Measurements from ENCODE around the gene ADCK1.
"Not testable (repeated sequence)": the region's sequence is repeated elsewhere in the genome, so short reads cannot be mapped to it uniquely, and the experiment has no call there.

ADCK1 gene

GRCh38 chr14:77931441-77931840, 131.5 kb downstream of the ADCK1 start:
- DNase-seq (ENCODE audit: insufficient read length) (no peak), FAIRE-seq (no peak)
- TF ChIP-seq POLR2AphosphoS5 (IDR thresholded peaks at IDR 0.05; ENCODE audit: low read depth, low read length) (no peak), POLR2A (IDR thresholded peaks at IDR 0.05; ENCODE audit: low read depth, low read length) (no peak), TAF1 (IDR thresholded peaks at IDR 0.05; ENCODE audit: borderline replicate concordance, low read depth, low read length) (no peak)

GRCh38 chr14:77936138-77936639, 136.3 kb downstream of the ADCK1 start:
- DNase-seq (ENCODE audit: insufficient read length) (no peak), FAIRE-seq (no peak)
- TF ChIP-seq POLR2AphosphoS5 (IDR thresholded peaks at IDR 0.05; ENCODE audit: low read depth, low read length) (no peak), TAF1 (IDR thresholded peaks at IDR 0.05; ENCODE audit: borderline replicate concordance, low read depth, low read length) (no peak), POLR2A (IDR thresholded peaks at IDR 0.05; ENCODE audit: low read depth, low read length) (no peak)

DNA sequence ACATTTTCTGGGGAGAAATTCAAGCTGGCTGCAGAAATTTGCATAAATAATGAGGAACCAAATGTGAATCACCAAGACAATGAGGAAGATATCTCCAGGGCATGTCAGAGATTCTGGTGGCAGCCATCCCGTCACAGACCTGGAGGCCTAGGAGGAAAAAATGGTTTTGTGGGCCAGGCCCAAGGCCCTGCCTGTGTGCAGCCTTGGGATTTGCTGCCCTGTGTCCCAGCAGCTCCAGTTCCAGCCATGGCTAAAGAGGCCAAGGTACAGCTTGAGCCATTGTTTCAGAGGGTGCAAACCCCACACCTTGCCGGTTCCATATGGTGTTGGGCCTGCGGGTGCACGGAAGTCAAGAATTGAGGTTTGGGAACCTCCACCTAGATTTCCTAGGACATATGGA, 147.5 kb downstream of the ADCK1 start:
- TF ChIP-seq TAF1 (IDR thresholded peaks at IDR 0.05; ENCODE audit: borderline replicate concordance, low read depth, low read length), result no peak
- no peak for TF ChIP-seq POLR2AphosphoS5 (IDR thresholded peaks at IDR 0.05; ENCODE audit: low read depth, low read length)
- no peak for TF ChIP-seq POLR2A (IDR thresholded peaks at IDR 0.05; ENCODE audit: low read depth, low read length)
- FAIRE-seq (no peak), DNase-seq (ENCODE audit: insufficient read length) (no peak)

- no peak for DNase-seq (ENCODE audit: insufficient read length)
- no peak for FAIRE-seq
- no peak for TF ChIP-seq TAF1 (IDR thresholded peaks at IDR 0.05; ENCODE audit: borderline replicate concordance, low read depth, low read length)
- TF ChIP-seq POLR2AphosphoS5 (IDR thresholded peaks at IDR 0.05; ENCODE audit: low read depth, low read length), result no peak
- TF ChIP-seq POLR2A (IDR thresholded peaks at IDR 0.05; ENCODE audit: low read depth, low read length), result no peak
Observed at GRCh38 chr14:77950371-77951063, 150.6 kb downstream of the ADCK1 start.

DNA sequence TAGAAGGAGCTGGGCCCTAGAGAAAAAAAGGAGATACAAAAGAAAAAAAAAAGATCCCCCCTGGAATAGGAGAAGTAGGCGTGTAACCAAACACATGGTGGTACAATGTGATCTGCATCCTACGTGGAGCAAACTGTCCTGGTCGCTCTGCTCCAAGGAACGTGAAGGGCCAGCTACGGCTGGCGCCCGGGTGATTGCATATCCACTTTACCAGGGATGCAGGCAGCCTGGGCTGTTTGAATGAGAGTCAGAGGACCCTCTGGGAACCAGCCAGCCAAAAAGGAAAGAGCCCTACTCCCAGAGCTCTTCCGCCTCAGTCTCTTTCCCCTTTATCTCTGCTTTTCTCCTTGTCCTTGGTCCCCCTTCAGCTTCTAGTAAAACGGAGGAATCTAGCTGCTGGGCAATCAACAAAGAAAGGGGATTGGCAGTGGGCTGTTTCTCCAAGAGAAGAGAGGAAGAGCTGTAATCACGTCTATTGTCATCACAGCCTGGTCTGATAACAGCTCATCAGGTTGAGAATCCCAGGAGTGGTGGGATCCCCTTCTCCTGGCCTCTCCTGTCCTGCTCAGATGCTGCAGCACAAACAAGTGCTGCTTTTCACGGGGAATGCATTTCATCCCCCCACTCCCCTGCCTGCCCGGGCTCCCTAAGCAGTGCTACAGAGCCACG, 156.0 kb downstream of the ADCK1 start:
- FAIRE-seq, result no peak
- DNase-seq (ENCODE audit: insufficient read length), result no peak
- no peak for TF ChIP-seq POLR2AphosphoS5 (IDR thresholded peaks at IDR 0.05; ENCODE audit: low read depth, low read length)
- TF ChIP-seq TAF1 (IDR thresholded peaks at IDR 0.05; ENCODE audit: borderline replicate concordance, low read depth, low read length), result no peak
- TF ChIP-seq POLR2A (IDR thresholded peaks at IDR 0.05; ENCODE audit: low read depth, low read length), result no peak

- not testable (repeated sequence) for FAIRE-seq
Observed at GRCh38 chr14:77959686-77960085, 159.8 kb downstream of the ADCK1 start.

GRCh38 chr14:77961847-77962580, 162.1 kb downstream of the ADCK1 start:
- FAIRE-seq (no peak), DNase-seq (ENCODE audit: insufficient read length) (no peak)
- no peak for TF ChIP-seq POLR2A (IDR thresholded peaks at IDR 0.05; ENCODE audit: low read depth, low read length)
- TF ChIP-seq TAF1 (IDR thresholded peaks at IDR 0.05; ENCODE audit: borderline replicate concordance, low read depth, low read length), result no peak
- no peak for TF ChIP-seq POLR2AphosphoS5 (IDR thresholded peaks at IDR 0.05; ENCODE audit: low read depth, low read length)

More at GRCh38 chr14:77959686-77960085, 159.8 kb downstream of the ADCK1 start:
- not testable (repeated sequence) for DNase-seq (ENCODE audit: insufficient read length)

DNA sequence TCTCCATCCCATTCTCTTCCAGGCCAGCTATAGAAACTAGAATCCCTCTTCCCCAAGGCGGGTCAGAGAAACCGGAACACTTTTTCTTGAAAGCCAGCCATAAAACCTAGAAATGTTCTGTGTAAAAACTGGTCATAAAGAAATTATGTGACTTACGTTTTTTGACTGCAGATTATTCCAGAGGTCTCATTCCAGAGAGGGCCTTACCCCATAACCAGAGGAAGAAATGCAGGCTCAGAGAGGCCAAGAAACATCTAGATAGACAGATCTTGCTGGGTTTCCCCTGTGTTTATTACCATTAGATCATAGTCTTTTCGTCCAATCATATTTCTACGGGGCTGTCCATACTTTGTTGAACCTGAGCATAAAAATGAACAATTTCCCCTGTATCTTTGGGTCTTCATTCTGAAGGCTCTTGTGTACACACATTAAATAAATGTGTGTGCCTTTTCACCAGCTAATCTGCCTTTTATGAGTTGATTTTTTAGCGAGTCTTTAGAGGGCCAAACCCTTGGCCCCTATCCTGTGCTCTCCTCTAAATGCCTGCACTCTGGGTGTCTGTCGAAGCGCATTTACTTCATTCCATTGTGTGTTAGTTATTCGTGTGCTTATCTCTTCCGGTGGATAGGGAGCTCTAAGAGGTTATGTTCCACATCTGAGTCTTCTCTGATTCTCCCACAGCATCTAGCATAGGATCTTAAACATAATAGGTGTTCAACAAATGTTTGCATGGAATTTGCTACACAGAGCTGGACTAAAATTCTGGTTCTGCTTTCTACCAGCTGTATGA, 163.0 kb downstream of the ADCK1 start:
- FAIRE-seq, result no peak
- TF ChIP-seq TAF1 (IDR thresholded peaks at IDR 0.05; ENCODE audit: borderline replicate concordance, low read depth, low read length) (no peak), POLR2AphosphoS5 (IDR thresholded peaks at IDR 0.05; ENCODE audit: low read depth, low read length) (no peak), POLR2A (IDR thresholded peaks at IDR 0.05; ENCODE audit: low read depth, low read length) (no peak)
- DNase-seq (ENCODE audit: insufficient read length), result no peak

- TF ChIP-seq TAF1 (IDR thresholded peaks at IDR 0.05; ENCODE audit: borderline replicate concordance, low read depth, low read length) (no peak), POLR2AphosphoS5 (IDR thresholded peaks at IDR 0.05; ENCODE audit: low read depth, low read length) (no peak), POLR2A (IDR thresholded peaks at IDR 0.05; ENCODE audit: low read depth, low read length) (no peak)
- FAIRE-seq, result no peak
- no peak for DNase-seq (ENCODE audit: insufficient read length)
Observed at GRCh38 chr14:77964586-77964985, 164.7 kb downstream of the ADCK1 start.

GRCh38 chr14:77965050-77965449, 165.1 kb downstream of the ADCK1 start:
- DNase-seq (ENCODE audit: insufficient read length), result no peak
- no peak for TF ChIP-seq TAF1 (IDR thresholded peaks at IDR 0.05; ENCODE audit: borderline replicate concordance, low read depth, low read length)
- no peak for TF ChIP-seq POLR2A (IDR thresholded peaks at IDR 0.05; ENCODE audit: low read depth, low read length)
- no peak for TF ChIP-seq POLR2AphosphoS5 (IDR thresholded peaks at IDR 0.05; ENCODE audit: low read depth, low read length)
- FAIRE-seq, result no peak

DNA sequence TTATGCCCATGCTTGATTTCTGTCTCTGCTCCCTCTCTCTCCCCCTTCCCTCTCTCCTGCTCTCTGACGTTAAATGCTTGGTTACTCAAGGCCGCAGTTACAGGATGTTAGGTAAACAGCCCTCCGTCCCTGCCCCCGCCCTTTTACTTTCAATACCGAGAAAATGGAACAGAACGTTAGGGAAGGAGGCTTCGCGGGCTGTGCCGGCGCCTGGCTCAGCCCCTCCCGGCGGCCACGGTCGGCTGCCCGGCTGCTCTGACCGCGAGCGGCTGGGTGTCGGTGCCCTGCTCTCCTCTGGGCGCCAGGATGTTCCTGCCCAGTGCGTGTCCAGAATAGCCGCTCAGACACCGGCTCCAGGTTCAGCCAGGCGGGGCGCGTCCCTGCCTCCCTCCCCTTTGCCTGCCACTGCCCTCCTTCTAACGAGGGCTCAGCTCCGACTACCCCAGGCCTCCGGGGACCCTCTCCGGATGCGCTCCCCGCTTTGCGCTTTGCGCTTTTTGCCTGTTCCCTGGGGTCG, 166.1 kb downstream of the ADCK1 start:
- TF ChIP-seq POLR2A (IDR thresholded peaks at IDR 0.05; ENCODE audit: low read depth, low read length), result no peak
- TF ChIP-seq TAF1 (IDR thresholded peaks at IDR 0.05; ENCODE audit: borderline replicate concordance, low read depth, low read length), result no peak
- no peak for TF ChIP-seq POLR2AphosphoS5 (IDR thresholded peaks at IDR 0.05; ENCODE audit: low read depth, low read length)
- FAIRE-seq, result no peak
- peak; percentile 40 for DNase-seq (ENCODE audit: insufficient read length)

Data from GM12892 (cell line).